Activated CD4-positive, CD25-positive, alpha-beta regulatory T cell treated with anti-CD3 and anti-CD28 coated beads, Interleukin-2, amount 50 U/mL, for 72 hours (primary cell): Measurements from ENCODE around the gene CERK.
"Not testable (repeated sequence)": the region's sequence is repeated elsewhere in the genome, so short reads cannot be mapped to it uniquely, and the experiment has no call there.

Source experiments
- DNase-seq: peaks from one replicate; pipeline ENCODE4 v3.0.0; 2021

CERK gene

DNA sequence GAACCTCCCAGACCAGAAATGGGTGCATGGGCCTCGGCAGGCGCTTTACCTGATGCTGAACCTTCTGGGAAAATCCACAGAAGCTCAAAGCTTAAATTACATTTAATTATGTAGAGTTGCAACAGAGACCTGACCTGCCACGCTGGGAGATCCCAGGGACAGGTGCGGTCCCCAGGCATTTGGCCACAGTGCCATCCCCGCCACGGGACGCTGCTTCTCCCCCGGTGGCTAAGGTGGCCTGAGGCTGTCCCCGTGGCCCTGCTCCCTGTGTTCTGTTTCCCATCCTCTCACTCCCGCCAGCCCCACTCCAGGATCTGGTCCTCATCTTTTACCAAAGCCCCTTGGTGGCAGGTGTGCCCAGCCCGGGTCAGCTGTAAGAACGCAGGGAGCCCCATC, 78.3 kb downstream of the CERK start:
- DNase-seq = no peak

DNA sequence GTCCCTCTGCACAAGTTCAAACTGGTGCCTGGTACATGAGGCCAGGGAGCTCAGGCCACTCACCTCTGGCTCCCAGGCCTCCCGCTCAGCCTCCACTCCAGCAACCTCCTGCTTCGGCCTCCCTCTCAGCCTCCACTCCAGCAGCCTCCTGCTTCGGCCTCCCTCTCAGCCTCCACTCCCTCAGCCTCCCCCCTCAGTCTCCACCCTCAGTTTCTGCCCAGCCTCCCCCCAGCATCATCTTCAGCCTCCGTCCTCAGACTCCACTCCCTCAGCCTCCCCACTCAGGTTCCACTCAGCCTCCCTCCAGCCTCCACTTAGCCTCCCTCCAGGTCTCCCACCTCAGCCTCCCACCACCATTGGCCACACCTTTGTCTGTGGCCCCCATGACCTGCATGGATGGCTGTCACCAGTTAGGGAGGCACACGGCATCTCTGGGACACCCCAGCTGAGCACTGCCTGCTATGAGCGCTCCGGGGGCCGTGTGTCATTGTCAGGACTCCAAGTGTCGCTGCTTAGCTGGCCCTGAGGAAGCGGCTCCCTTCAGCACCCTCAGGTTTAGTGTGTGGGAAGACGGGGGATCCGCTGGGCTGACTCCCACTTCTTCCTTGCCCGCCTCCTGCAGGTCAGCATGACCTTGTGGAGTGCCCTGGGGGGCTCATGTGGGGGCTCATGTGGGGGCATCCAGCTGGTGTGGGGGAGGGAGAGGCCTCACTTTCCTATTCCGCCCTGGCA, 78.8 kb downstream of the CERK start:
- DNase-seq = no peak

GRCh38 chr22:46657996-46658947, 79.8 kb downstream of the CERK start:
- DNase-seq = no peak

- DNase-seq = no peak
Observed at GRCh38 chr22:46657655-46657953, 80.4 kb downstream of the CERK start.

- no peak for DNase-seq
Observed at GRCh38 chr22:46656856-46657654, 81.0 kb downstream of the CERK start.

DNA sequence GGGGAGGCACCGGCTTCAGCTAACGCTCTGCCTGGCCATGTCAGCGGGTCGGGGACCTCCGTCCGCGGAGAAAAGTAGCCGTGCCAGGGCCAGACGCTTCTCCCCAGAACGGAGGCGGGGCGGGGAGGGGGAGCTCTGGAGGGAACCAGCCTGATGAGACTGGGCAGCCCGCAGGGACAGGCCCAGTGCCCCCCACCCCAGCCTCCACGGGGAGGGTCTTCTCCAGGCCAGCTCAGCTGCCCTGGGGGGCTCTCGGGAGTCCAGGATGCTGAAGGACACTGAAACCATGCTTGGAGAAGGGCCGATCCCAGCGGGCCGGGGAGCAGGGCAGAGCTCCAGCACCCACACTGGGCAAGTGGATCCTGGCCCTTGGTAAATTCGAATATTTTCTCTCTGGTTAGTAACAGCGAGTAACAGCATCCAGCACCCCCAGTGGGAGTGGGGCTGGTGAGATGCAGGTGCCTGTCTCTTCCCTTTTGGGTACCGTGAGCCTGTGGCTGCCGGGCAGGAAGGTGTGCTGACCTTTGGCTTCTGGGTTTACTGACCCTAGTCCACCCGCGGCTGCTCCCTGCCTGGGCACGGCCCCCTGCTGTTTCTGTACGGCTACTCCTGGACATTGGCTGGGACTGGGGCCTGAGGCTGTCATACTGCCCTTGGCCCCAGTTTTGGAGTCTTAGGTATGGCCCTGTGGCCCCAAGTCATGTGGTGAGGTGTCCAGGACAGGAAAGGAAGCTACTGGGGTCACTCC, 82.0 kb downstream of the CERK start:
- no peak for DNase-seq

GRCh38 chr22:46654927-46655595, 83.0 kb downstream of the CERK start:
- DNase-seq = no peak

- no peak for DNase-seq
Observed at GRCh38 chr22:46654426-46654825, 83.6 kb downstream of the CERK start.

GRCh38 chr22:46653596-46653995, 84.5 kb downstream of the CERK start:
- peak; percentile 45 for DNase-seq

- no peak for DNase-seq
Observed at GRCh38 chr22:46652847-46653331, 85.2 kb downstream of the CERK start.

GRCh38 chr22:46652081-46652846, 85.8 kb downstream of the CERK start:
- no peak for DNase-seq

GRCh38 chr22:46651316-46651715, 86.7 kb downstream of the CERK start:
- DNase-seq = no peak

DNA sequence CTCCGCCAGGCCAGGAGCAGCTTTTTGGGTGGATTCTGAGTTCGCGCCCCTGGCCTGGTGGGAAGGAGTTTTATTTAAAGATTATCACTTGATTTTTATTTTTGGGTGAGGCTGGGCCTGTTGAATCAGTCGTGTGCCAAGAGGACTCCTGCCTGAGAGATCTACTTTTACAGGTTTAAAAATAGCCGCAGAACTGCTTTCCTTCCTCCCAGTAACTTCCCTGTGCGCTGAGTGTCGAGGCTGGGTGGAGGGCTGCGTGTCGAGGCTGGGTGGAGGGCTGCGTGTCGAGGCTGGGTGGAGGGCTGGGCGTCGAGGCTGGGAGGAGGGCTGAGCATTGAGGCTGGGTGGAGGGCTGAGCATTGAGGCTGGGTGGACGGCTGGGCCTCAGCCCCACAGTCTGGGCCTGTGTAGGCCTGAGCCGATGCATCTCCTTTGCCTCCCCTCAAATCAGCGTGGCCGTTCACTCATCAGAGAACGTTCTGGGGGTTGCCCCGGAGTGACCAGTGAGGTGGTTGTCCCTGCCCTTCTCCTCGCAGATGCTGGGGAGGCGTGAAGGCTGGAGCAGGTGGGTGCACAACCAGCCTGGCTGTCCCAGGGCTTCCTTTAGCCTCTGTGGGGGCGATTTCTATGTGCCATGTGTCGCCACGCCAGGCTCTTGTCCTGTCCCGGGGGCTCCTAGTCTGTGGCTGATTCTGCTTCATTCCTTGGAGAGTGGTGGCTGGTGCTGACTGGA, 87.8 kb downstream of the CERK start:
- DNase-seq = no peak

DNA sequence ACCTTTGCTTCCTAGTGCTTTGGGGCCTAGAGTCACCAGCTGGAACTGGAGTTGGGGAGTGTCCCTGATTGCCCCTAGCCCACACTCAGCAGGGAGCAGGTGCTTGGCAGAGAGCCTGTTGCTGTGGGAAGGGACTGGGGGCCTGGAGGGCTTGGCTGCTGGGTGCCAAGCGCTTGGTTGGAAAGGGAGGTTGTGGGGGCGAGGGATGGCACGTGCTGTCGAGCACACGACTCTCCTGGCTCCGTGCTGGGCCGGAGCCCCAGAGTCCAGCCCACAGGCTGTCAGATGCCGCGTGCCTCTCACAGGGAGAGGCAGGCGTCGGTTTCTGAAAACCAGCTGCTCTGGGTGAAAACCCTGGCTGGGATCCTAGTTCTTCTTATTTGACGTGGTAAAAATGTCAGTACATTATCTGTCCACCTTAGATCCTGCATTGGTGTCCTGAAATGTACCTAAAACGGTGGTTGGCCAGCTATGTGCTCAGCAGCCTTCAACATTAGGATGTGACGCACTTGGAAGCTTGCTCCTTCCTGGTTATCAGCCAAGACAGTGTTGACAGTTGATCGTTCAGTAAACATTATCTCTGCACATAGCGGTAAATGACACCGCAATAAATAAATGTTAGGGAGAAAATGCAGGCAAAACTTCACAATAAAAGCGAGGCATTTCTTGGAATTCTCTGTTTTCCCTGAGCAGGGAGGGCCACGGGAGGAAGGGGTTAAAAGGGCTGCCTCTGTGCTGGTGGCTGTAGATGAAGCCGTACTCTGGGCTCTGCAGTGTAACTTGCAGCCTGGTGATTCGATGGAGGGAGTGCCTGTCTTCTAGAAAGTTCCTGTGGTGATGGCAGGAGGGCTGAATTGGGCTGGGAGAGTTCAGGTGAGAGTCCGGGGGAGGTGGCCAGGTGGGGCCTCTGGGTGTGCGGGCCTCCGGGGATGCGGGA, 88.6 kb downstream of the CERK start:
- DNase-seq = no peak

DNA sequence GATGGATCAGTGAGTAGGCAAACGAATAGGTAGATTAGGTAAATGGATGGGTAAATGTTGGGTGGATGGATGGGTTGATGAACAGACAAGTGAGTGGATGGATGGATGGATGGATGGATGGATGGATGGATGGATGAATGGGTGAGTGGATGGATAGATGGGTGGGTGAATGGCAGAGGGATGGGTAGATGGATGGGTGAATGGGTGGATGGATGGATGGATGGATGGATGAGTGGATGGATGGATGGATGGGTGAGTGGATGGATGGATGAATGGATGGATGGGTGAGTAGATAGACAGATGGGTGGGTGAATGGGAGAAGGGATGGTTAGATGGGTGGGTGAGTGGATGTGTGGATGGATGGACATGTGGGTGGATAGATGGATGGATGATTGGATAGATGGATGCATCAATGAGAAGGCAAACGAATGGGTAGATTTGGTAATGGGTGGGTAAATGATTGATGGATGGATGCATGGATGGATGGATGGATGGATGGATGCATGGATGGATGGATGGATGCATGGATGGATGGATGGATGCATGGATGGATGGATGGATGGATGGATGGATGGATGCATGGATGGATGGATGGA, 89.7 kb downstream of the CERK start:
- not testable (repeated sequence) for DNase-seq

GRCh38 chr22:46646531-46647215, 91.4 kb downstream of the CERK start:
- DNase-seq = no peak

DNA sequence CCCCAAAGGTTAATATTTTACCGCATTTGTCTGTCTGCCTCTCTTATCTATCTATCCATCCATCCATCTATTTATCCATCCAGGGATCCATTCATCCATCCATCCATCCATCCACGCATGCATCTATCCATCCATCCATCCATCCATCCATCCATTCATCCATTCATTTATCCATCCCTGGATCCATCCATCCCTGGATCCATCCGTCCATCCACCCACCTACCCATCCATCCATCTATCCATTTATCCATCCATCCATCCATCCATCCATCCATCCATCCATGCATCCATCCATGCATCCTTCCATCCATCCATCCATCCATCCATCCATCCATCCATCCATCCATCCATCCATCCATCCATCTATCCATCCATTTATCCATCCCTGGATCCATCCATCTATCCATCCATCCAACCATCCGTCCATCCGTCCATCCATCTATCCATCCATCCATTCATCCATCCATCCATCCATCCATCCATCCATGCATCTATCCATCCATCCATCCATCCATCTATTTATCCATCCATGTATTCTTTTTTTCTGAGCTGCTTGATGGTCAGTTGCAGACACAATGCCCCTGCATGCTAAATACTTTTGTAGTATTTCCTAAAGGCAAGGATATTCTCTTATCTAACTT, 95.1 kb downstream of the CERK start:
- DNase-seq = not testable (repeated sequence)

DNA sequence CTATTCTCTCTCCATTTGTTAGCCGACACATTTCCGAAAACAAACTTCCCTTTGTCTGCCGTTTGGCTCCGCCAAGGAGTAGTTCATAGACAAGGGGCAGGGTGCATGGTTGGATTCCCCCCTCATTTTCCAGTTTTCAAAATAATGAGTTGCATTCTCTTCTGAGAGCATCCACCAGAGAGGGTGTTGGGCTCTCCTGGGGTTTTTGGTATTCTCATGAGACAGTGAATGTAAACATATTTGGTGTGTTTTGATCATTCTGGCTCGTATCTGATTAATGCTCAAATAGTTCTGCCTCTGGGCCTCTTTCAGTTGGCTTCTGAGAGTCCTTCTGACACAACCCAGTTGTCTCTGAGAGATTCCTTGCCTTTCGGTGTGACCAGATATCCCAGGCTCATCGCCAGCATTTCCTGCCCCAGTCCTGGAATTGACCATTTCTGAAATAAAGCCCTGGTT, 96.2 kb downstream of the CERK start:
- no peak for DNase-seq
